B cell (primary cell): Measurements from ENCODE around the gene MGMT.

Source experiments
- EZH2 ChIP-seq: IDR thresholded peaks from 2 replicates; pipeline ENCODE4 v1.6.1; 2012; ENCODE audit warnings: borderline replicate concordance, low read depth, mild to moderate bottlenecking, moderate library complexity, low read length; ENCODE audit not compliant: insufficient read depth, poor library complexity, severe bottlenecking
- TF ChIP-seq, protein P1 (sequence below): fragments of 200-600 bp; IDR thresholded peaks from one replicate; pipeline ENCODE4 v1.8.0; 2022; ENCODE audit warnings: antibody characterized with exemption, mild to moderate bottlenecking

DNA sequence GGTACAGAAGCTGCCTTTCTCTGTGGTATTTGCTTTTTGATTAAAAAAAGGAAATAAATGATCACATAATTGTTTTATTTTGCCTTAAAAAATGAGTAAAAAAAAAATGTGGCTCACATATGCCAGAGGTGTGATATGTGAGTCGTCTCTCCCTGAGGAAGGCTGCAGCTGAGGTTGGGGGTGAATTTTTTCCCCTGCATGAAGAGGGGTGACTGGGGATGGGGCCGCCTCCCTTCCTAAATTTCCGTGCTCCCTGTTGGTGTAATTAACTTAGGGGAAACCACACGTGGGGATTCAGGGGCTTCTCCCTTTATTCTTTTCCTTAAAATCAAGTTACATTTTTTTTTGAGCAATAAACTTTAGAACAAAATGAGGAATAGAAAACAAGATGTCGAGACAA is 35.4 kb downstream of the MGMT start:
- TF ChIP-seq EZH2, result no peak
- TF ChIP-seq, protein P1, sequence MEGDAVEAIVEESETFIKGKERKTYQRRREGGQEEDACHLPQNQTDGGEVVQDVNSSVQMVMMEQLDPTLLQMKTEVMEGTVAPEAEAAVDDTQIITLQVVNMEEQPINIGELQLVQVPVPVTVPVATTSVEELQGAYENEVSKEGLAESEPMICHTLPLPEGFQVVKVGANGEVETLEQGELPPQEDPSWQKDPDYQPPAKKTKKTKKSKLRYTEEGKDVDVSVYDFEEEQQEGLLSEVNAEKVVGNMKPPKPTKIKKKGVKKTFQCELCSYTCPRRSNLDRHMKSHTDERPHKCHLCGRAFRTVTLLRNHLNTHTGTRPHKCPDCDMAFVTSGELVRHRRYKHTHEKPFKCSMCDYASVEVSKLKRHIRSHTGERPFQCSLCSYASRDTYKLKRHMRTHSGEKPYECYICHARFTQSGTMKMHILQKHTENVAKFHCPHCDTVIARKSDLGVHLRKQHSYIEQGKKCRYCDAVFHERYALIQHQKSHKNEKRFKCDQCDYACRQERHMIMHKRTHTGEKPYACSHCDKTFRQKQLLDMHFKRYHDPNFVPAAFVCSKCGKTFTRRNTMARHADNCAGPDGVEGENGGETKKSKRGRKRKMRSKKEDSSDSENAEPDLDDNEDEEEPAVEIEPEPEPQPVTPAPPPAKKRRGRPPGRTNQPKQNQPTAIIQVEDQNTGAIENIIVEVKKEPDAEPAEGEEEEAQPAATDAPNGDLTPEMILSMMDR, result no peak
